ENCODE data around the gene ASTL. TPM values are rescaled to one million over a fixed set of nuclear protein-coding genes. Genes with fewer than 3 reads are reported as not detected.

Gene ASTL
- total RNA-seq, 1 experiment from 2014 or later = 0.23 TPM

DNA sequence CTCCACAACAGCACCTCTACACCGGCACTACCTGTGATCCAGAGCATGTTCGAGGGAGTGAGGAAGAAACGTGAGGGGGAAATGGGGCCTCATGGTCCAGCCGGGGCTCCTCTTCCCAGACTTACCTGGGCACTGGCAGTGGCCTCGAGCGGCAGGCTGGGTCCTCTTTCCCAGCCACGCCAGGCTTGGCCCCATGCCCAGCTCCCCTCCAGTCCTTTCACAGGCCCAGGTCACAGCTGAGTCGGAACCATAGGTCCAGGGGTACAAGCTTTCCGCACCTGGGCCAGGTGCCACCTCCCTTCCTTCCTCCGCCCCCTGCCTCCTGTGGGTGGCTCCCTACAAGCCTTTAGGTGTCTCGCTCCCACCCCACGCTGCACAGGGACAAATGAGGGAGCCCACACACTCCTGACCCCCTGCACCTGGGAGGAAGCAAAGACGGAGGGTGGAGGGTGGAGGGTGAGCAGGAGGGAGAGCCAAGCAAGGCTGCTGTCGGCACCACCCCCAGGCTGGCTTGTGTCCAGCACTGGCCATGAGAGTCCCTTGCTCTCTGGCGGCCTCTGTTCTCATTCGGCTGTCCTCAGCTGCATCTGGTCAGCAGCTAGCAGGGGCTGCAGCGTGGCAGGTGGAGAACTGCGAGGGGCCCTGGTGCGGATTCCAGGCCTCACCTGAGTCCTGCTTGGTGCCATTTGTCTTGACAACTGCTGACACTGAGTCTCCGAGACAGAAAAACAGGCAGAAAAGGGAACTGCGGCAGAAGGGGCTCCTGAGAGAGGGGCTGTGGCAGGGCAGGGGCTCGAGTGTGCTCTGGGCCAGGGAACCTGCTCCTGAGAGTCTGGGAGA, 48.7 kb downstream of the ASTL start:
- no TSS peak for BruUV-seq (replicated peaks)
- Mint-ChIP-seq H3K4me1 (ENCODE audit: low read depth, unreplicated experiment) (no peaks in the 10 kb centered on the region), H3K9me3 (ENCODE audit: unreplicated experiment) (no peaks in the 10 kb centered on the region), H3K4me3 (ENCODE audit: unreplicated experiment) (no peak overlapping the region), H3K27me3 (ENCODE audit: insufficient read depth, unreplicated experiment) (no peaks in the 10 kb centered on the region), H3K27ac (ENCODE audit: unreplicated experiment) (no peak overlapping the region), H3K36me3 (ENCODE audit: insufficient read depth, unreplicated experiment) (no peaks in the 10 kb centered on the region)
- no peaks in the 10 kb centered on the region for H3K4me1 ChIP-seq
- intact Hi-C loops (cut with micrococcal nuclease; ENCODE audit: unreplicated experiment) = no loop called here
- H3K27me3 ChIP-seq (replicated peaks; ENCODE audit: control insufficient read depth, insufficient read depth, low read length) = no peaks in the 10 kb centered on the region
- POLR2A ChIA-PET = no interaction called here
- TF ChIP-seq, protein P1, sequence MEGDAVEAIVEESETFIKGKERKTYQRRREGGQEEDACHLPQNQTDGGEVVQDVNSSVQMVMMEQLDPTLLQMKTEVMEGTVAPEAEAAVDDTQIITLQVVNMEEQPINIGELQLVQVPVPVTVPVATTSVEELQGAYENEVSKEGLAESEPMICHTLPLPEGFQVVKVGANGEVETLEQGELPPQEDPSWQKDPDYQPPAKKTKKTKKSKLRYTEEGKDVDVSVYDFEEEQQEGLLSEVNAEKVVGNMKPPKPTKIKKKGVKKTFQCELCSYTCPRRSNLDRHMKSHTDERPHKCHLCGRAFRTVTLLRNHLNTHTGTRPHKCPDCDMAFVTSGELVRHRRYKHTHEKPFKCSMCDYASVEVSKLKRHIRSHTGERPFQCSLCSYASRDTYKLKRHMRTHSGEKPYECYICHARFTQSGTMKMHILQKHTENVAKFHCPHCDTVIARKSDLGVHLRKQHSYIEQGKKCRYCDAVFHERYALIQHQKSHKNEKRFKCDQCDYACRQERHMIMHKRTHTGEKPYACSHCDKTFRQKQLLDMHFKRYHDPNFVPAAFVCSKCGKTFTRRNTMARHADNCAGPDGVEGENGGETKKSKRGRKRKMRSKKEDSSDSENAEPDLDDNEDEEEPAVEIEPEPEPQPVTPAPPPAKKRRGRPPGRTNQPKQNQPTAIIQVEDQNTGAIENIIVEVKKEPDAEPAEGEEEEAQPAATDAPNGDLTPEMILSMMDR (IDR thresholded peaks at IDR 0.05; ENCODE audit: insufficient read depth in 1 of 2, low read depth in 1 of 2, low read length in 1 of 2, severe bottlenecking in 1 of 2, unreplicated experiment in 1 of 2) = no peak
- peak in 1 of 2 experiments; percentile 28 for DNase-seq
- H3K4me3 ChIP-seq (ENCODE audit: low read depth, low read length) = no peak overlapping the region
- no peaks in the 10 kb centered on the region for H3K36me3 ChIP-seq (ENCODE audit: control insufficient read depth, insufficient read depth, low read length)
- CTCF ChIA-PET = no interaction called here
- H3K9me3 ChIP-seq = no peaks in the 10 kb centered on the region; the same call in none of the 2 replicates

- no TSS peak for BruUV-seq (replicated peaks)
These were observed 49.7 kb downstream of the ASTL start for GRCh38 chr2:96088340-96089335.

DNA sequence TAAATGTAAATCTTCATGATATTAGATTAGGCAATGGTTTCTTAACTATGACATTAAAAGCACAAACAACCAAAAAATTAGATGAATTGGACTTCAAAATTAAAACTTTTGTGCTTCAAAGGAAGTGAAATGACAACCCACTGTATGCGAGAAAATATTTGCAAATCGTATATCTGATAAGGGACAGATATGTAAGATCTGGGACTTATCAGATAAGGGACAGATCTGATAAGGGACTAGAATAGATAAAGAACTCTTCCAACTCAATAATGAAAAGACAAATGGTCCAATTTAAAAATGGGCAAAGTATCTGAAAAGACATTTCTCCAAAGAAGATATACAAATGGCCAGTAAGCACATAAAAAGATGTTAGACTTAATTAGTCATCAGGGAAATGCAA, 51.2 kb downstream of the ASTL start:
- CTCF ChIA-PET = no interaction called here
- intact Hi-C loops (cut with micrococcal nuclease; ENCODE audit: unreplicated experiment) = no loop called here
- Mint-ChIP-seq H3K36me3 (ENCODE audit: insufficient read depth, unreplicated experiment) (no peaks in the 10 kb centered on the region), H3K27me3 (ENCODE audit: insufficient read depth, unreplicated experiment) (no peaks in the 10 kb centered on the region), H3K9me3 (ENCODE audit: unreplicated experiment) (no peaks in the 10 kb centered on the region), H3K27ac (ENCODE audit: unreplicated experiment) (no peak overlapping the region), H3K4me3 (ENCODE audit: unreplicated experiment) (no peak overlapping the region), H3K4me1 (ENCODE audit: low read depth, unreplicated experiment) (no peaks in the 10 kb centered on the region)
- no peaks in the 10 kb centered on the region; the same call in none of the 2 replicates for H3K9me3 ChIP-seq
- BruUV-seq (replicated peaks) = no TSS peak
- no peak for DNase-seq
- H3K27me3 ChIP-seq (replicated peaks; ENCODE audit: control insufficient read depth, insufficient read depth, low read length) = no peaks in the 10 kb centered on the region
- POLR2A ChIA-PET = no interaction called here
- no peaks in the 10 kb centered on the region for H3K4me1 ChIP-seq
- H3K36me3 ChIP-seq (ENCODE audit: control insufficient read depth, insufficient read depth, low read length) = no peaks in the 10 kb centered on the region
- TF ChIP-seq, protein P1 (IDR thresholded peaks at IDR 0.05; ENCODE audit: insufficient read depth in 1 of 2, low read depth in 1 of 2, low read length in 1 of 2, severe bottlenecking in 1 of 2, unreplicated experiment in 1 of 2) = no peak
- H3K4me3 ChIP-seq (ENCODE audit: low read depth, low read length) = no peak overlapping the region

More at GRCh38 chr2:96088340-96089335, 49.7 kb downstream of the ASTL start:
- POLR2A ChIA-PET = no interaction called here
- H3K9me3 Mint-ChIP-seq (ENCODE audit: unreplicated experiment) = no peaks in the 10 kb centered on the region
- H3K4me1 ChIP-seq = no peaks in the 10 kb centered on the region
- H3K4me1 Mint-ChIP-seq (ENCODE audit: low read depth, unreplicated experiment) = no peaks in the 10 kb centered on the region
- H3K9me3 ChIP-seq = no peaks in the 10 kb centered on the region; the same call in none of the 2 replicates
- H3K27me3 Mint-ChIP-seq (ENCODE audit: insufficient read depth, unreplicated experiment) = no peaks in the 10 kb centered on the region
- no peak overlapping the region for H3K27ac Mint-ChIP-seq (ENCODE audit: unreplicated experiment)
- CTCF ChIA-PET = no interaction called here
- H3K27me3 ChIP-seq (replicated peaks; ENCODE audit: control insufficient read depth, insufficient read depth, low read length) = no peaks in the 10 kb centered on the region
- H3K4me3 ChIP-seq (ENCODE audit: low read depth, low read length) = no peak overlapping the region
- peak in 1 of 2 experiments; percentile 35 for DNase-seq
- H3K4me3 Mint-ChIP-seq (ENCODE audit: unreplicated experiment) = no peak overlapping the region
- no peaks in the 10 kb centered on the region for H3K36me3 Mint-ChIP-seq (ENCODE audit: insufficient read depth, unreplicated experiment)
- H3K36me3 ChIP-seq (ENCODE audit: control insufficient read depth, insufficient read depth, low read length) = no peaks in the 10 kb centered on the region
- intact Hi-C loops (cut with micrococcal nuclease; ENCODE audit: unreplicated experiment) = no loop called here
- TF ChIP-seq, protein P1 (IDR thresholded peaks at IDR 0.05; ENCODE audit: insufficient read depth in 1 of 2, low read depth in 1 of 2, low read length in 1 of 2, severe bottlenecking in 1 of 2, unreplicated experiment in 1 of 2) = no peak
